ENCODE measurements around the gene DNM3.

GRCh38 chr1:171850651-171851350 is 9.5 kb downstream of the DNM3 start:
- TF ChIP-seq EP300 (IDR thresholded peaks at IDR 0.05; ENCODE audit: borderline replicate concordance): no peak
- TF ChIP-seq YY1 (IDR thresholded peaks at IDR 0.05; ENCODE audit: low read depth): no peak
- no peak for TF ChIP-seq USF1 (IDR thresholded peaks at IDR 0.05)
- TF ChIP-seq CREB1 (IDR thresholded peaks at IDR 0.05; ENCODE audit: low read depth): no peak
- TF ChIP-seq EGR1 (IDR thresholded peaks at IDR 0.05): no peak
- TF ChIP-seq NFIC (IDR thresholded peaks at IDR 0.05): no peak
- no peak for TF ChIP-seq MAX (IDR thresholded peaks at IDR 0.05)
- TF ChIP-seq TEAD4 (IDR thresholded peaks at IDR 0.05): no peak
- no peak for TF ChIP-seq CEBPB (IDR thresholded peaks at IDR 0.05)
- TF ChIP-seq TAF1 (IDR thresholded peaks at IDR 0.05; ENCODE audit: low read depth): no peak
- no peak for TF ChIP-seq RAD21 (IDR thresholded peaks at IDR 0.05; ENCODE audit: low read depth)
